Smooth muscle cell (in vitro differentiated cells): ENCODE results near the gene FBXW8. TPM values are rescaled to one million over a fixed set of nuclear protein-coding genes. Genes with fewer than 3 reads are reported as not detected.

Source experiments
- DNase-seq: peaks from one replicate; lab custom pipeline; 2025; ENCODE audit not compliant: unreplicated experiment; lab: John Stamatoyannopoulos, UW
- H2AFZ ChIP-seq: fragments of 200-600 bp; sonication (generic); 2 replicates; pipeline ENCODE4 v1.6.0; 2016; ENCODE audit warnings: antibody characterized with exemption, low read depth, mild to moderate bottlenecking
- H3F3A ChIP-seq: fragments of 200-600 bp; sonication (generic); 2 replicates; pipeline ENCODE4 v1.6.0; 2017; ENCODE audit warnings: antibody characterized with exemption, low read depth
- H3K27ac ChIP-seq: fragments of 200-600 bp; sonication (generic); 2 replicates; pipeline ENCODE4 v1.5.1; 2016; ENCODE audit warnings: low read depth, mild to moderate bottlenecking
- H3K27me3 ChIP-seq: fragments of 200-600 bp; sonication (generic); 2 replicates; pipeline ENCODE4 v1.6.1; 2016; ENCODE audit warnings: low read depth, mild to moderate bottlenecking
- H3K36me3 ChIP-seq: fragments of 200-600 bp; sonication (generic); 2 replicates; pipeline ENCODE4 v1.5.1; 2016; ENCODE audit warnings: low read depth
- H3K4me1 ChIP-seq: fragments of 200-600 bp; sonication (generic); 2 replicates; pipeline ENCODE4 v1.5.1; 2016; ENCODE audit warnings: low read depth
- H3K4me2 ChIP-seq: fragments of 200-600 bp; sonication (generic); 2 replicates; pipeline ENCODE4 v1.6.0; 2016; ENCODE audit warnings: mild to moderate bottlenecking
- H3K4me3 ChIP-seq: fragments of 200-600 bp; sonication (generic); 2 replicates; pipeline ENCODE4 v1.5.1; 2016; ENCODE audit warnings: mild to moderate bottlenecking
- H3K79me2 ChIP-seq: fragments of 200-600 bp; sonication (generic); 2 replicates; pipeline ENCODE4 v1.6.0; 2016; ENCODE audit warnings: low read depth, mild to moderate bottlenecking
- H3K9ac ChIP-seq: fragments of 200-600 bp; sonication (generic); 2 replicates; pipeline ENCODE4 v1.6.0; 2016; ENCODE audit warnings: low read depth
- H3K9me3 ChIP-seq: fragments of 200-600 bp; sonication (generic); replicated peaks from 2 replicates; pipeline ENCODE4 v1.5.1; 2016; ENCODE audit warnings: low read depth
- H4K20me1 ChIP-seq: fragments of 200-600 bp; sonication (generic); 2 replicates; pipeline ENCODE4 v1.6.0; 2016; ENCODE audit warnings: low read depth
- WGBS: methylation state at CpG from one replicate; pipeline ENCODE4 v1.1.7; 2016; ENCODE audit warnings: low lambda C conversion rate; 5-methylcytosine and 5-hydroxymethylcytosine counted together
- polyA plus RNA-seq: library from polyadenylated mRNA; unstranded; fragments of >200 nt; fragmentation: Nextera tagmentation; extraction: Ambion mirVana; gene quantifications from 2 replicates; pipeline ENCODE4 v1.2.1, GENCODE V29; 2016
- total RNA-seq: library from RNA; depleted of rRNA; stranded (reverse); fragments of >200 nt; gene quantifications from 2 replicates; pipeline ENCODE4 v1.2.3, GENCODE V29; 2014
- TF ChIP-seq, protein P1 (sequence below): fragments of 200-600 bp; sonication (generic); IDR thresholded peaks from 2 replicates; pipeline ENCODE4 v1.5.1; 2017; ENCODE audit warnings: borderline replicate concordance, mild to moderate bottlenecking, antibody characterized with exemption; ENCODE audit not compliant: insufficient read depth, poor library complexity, severe bottlenecking

Gene FBXW8
- total and polyA plus RNA-seq, 2 experiments from 2014 or later, result 16.9 to 18.3 TPM

DNA sequence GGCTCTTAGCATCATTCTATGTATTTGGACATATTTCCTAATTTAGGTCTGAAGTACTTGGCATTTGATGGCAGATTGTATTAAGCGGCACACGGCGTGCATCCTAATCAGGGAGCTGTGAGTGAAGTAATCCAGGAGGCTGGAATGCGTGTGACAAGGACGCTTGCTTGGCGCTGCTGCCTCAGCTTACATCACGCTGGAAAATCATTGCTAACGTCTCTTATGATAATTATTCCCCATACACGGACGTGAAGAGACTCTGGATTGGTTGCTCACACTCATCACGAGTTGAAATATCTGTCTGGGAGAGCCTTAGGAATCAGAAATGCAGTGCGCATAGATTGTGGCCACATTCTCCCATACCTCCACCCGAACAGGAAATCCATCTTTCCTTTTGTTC is 85.3 kb downstream of the FBXW8 start:
- H2AFZ ChIP-seq, result no peak overlapping the region
- no peaks in the 10 kb centered on the region for H3K4me1 ChIP-seq
- no peaks in the 10 kb centered on the region for H3K27me3 ChIP-seq
- peaks cover 39% of the 10 kb centered on the region for H4K20me1 ChIP-seq
- H3K27ac ChIP-seq, result no peak overlapping the region
- WGBS, result 96% methylated on average over 13 of the region's 13 CpGs
- H3K9ac ChIP-seq, result no peak overlapping the region
- DNase-seq, result no peak
- no peaks in the 10 kb centered on the region for H3K79me2 ChIP-seq
- no peaks in the 10 kb centered on the region for H3K9me3 ChIP-seq
- H3F3A ChIP-seq, result no peaks in the 10 kb centered on the region
- H3K36me3 ChIP-seq, result no peaks in the 10 kb centered on the region
- TF ChIP-seq, protein P1, sequence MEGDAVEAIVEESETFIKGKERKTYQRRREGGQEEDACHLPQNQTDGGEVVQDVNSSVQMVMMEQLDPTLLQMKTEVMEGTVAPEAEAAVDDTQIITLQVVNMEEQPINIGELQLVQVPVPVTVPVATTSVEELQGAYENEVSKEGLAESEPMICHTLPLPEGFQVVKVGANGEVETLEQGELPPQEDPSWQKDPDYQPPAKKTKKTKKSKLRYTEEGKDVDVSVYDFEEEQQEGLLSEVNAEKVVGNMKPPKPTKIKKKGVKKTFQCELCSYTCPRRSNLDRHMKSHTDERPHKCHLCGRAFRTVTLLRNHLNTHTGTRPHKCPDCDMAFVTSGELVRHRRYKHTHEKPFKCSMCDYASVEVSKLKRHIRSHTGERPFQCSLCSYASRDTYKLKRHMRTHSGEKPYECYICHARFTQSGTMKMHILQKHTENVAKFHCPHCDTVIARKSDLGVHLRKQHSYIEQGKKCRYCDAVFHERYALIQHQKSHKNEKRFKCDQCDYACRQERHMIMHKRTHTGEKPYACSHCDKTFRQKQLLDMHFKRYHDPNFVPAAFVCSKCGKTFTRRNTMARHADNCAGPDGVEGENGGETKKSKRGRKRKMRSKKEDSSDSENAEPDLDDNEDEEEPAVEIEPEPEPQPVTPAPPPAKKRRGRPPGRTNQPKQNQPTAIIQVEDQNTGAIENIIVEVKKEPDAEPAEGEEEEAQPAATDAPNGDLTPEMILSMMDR, result no peak
- H3K4me2 ChIP-seq, result no peak overlapping the region
- H3K4me3 ChIP-seq, result no peak overlapping the region

DNA sequence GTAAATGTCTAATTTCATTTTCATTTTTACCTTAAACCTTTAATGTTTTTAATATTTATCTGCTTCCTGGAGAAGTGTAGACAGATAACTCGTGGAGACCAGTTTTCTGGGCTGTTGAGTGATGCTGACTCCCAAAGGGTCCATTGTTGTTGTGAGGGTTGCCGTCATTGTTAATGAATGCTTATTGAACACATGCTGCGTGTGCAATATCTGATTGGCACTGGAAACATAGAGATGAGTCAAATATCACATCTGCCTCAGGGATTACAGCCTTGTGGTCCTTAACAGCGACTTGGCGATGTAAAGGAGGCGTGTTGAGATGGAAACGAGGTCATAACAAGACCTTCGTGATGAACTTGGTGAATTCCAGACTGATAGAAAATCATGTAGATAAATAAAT is 85.9 kb downstream of the FBXW8 start:
- Histone ChIP-seq H3F3A (no peaks in the 10 kb centered on the region), H3K4me2 (no peak overlapping the region), H3K9ac (no peak overlapping the region), H2AFZ (no peak overlapping the region), H3K9me3 (no peaks in the 10 kb centered on the region), H3K79me2 (no peaks in the 10 kb centered on the region), H4K20me1 (peaks cover 44% of the 10 kb centered on the region), H3K27me3 (no peaks in the 10 kb centered on the region), H3K27ac (no peak overlapping the region), H3K36me3 (no peaks in the 10 kb centered on the region), H3K4me1 (no peaks in the 10 kb centered on the region), H3K4me3 (no peak overlapping the region)
- 95% methylated on average over 8 of the region's 8 CpGs for WGBS
- no peak for DNase-seq
- TF ChIP-seq, protein P1, result no peak

DNA sequence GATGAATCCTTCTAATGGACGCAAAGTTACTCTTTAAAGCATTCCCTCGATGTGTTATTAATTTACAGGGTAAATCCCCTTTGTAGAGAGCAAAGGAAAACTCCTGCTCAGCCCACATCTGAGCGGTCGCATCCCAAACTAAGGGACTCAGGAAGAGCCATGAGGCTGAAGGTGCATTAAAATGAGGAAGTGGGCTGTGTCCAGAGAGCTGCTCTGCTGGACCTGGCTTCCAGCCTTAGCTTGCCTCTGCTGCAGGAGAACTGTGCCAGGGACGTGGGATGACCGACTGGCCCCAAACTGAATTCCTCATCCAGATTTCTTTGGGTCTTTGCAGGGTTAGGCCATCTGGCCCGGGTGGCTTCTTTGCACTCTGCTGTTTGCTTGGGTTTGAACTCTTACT is 88.3 kb downstream of the FBXW8 start:
- 98% methylated on average over 7 of the region's 7 CpGs for WGBS
- H3K4me2 ChIP-seq, result no peak overlapping the region
- no peak for DNase-seq

DNA sequence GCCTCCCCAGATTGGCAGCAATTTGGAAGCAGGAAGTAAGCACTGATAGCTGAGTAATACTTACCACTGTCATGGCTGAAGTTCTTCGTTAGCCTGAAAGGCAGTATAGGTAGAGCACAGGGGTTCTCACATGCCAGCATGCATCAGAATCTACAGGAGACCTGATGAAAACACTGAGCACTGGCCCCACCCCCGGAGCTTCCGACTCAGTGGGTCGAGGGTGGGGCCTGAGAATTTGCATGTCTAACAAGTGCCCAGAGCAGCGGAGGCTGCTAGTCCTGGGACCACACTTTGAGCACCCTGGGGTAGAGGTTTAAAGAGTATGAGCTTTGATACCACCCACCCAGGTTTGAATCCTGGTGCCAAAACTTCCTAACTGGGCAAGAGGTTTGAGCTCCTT is 89.6 kb downstream of the FBXW8 start:
- WGBS, result 62% methylated on average over 5 of the region's 5 CpGs
- DNase-seq, result no peak
- Histone ChIP-seq H3K4me3 (no peak overlapping the region), H3K27ac (no peak overlapping the region), H4K20me1 (peaks cover 56% of the 10 kb centered on the region), H2AFZ (no peak overlapping the region), H3K4me2 (no peak overlapping the region), H3K36me3 (no peaks in the 10 kb centered on the region), H3K9ac (no peak overlapping the region), H3K79me2 (no peaks in the 10 kb centered on the region), H3K9me3 (no peaks in the 10 kb centered on the region), H3K4me1 (no peaks in the 10 kb centered on the region), H3K27me3 (no peaks in the 10 kb centered on the region), H3F3A (no peaks in the 10 kb centered on the region)
- TF ChIP-seq, protein P1, result no peak

More for the DNA sequence above, 88.3 kb downstream of the FBXW8 start:
- H2AFZ ChIP-seq, result no peak overlapping the region
- no peaks in the 10 kb centered on the region for H3K36me3 ChIP-seq
- peaks cover 57% of the 10 kb centered on the region for H4K20me1 ChIP-seq
- H3K9ac ChIP-seq, result no peak overlapping the region
- H3F3A ChIP-seq, result no peaks in the 10 kb centered on the region
- H3K27me3 ChIP-seq, result no peaks in the 10 kb centered on the region
- no peak overlapping the region for H3K4me3 ChIP-seq
- H3K27ac ChIP-seq, result no peak overlapping the region
- TF ChIP-seq, protein P1, result no peak
- H3K79me2 ChIP-seq, result no peaks in the 10 kb centered on the region
- H3K4me1 ChIP-seq, result no peaks in the 10 kb centered on the region
- H3K9me3 ChIP-seq, result no peaks in the 10 kb centered on the region
